RWPE1 (cell line): ENCODE data around the gene SHISA9.

Source experiments
- CTCF ChIA-PET: fragments of 350-600 bp; sonication (Branson Sonifier 250); formaldehyde crosslinking; extraction: SDS; loops from one replicate; lab custom pipeline; 2021; lab: Yijun Ruan, JAX
- POLR2A ChIA-PET: fragments of 400-600 bp; formaldehyde crosslinking; extraction: SDS; loops from one replicate; lab custom pipeline; 2020; ENCODE audit warnings: antibody characterized with exemption; ENCODE audit not compliant: low non-redundant PET; lab: Yijun Ruan, JAX
- DNase-seq: peaks from one replicate; pipeline ENCODE4 v3.0.0; 2012; ENCODE audit warnings: low spot score
- H3K27ac ChIP-seq: fragments of 450-650 bp; 2 replicates; pipeline ENCODE4 v1.5.1; 2017
- CTCF ChIP-seq: fragments of 450-650 bp; conservative IDR thresholded peaks from 2 replicates; pipeline ENCODE4 v1.5.1; 2017; ENCODE audit warnings: low read depth, mild to moderate bottlenecking

The SHISA9 gene

GRCh38 chr16:13194766-13195165, 293.4 kb downstream of the SHISA9 start:
- TF ChIP-seq CTCF = no peak
- H3K27ac ChIP-seq = no peak overlapping the region
- ChIA-PET CTCF (no interaction called here), POLR2A (no interaction called here)
- DNase-seq = no peak

GRCh38 chr16:13203725-13204124, 302.3 kb downstream of the SHISA9 start:
- no peak overlapping the region for H3K27ac ChIP-seq
- POLR2A ChIA-PET = no interaction called here
- no peak for TF ChIP-seq CTCF
- CTCF ChIA-PET = no interaction called here
- no peak for DNase-seq

- DNase-seq = no peak
- ChIA-PET CTCF (no interaction called here), POLR2A (no interaction called here)
- TF ChIP-seq CTCF = no peak
- no peak overlapping the region for H3K27ac ChIP-seq
Observed at GRCh38 chr16:13205352-13205751, 304.0 kb downstream of the SHISA9 start.

- CTCF ChIA-PET = no interaction called here
- H3K27ac ChIP-seq = no peak overlapping the region
- POLR2A ChIA-PET = no interaction called here
- no peak for DNase-seq
- TF ChIP-seq CTCF = no peak
Observed at GRCh38 chr16:13206606-13207005, 305.2 kb downstream of the SHISA9 start.

GRCh38 chr16:13207151-13207550, 305.8 kb downstream of the SHISA9 start:
- POLR2A ChIA-PET = no interaction called here
- H3K27ac ChIP-seq = no peak overlapping the region
- no peak for TF ChIP-seq CTCF
- no peak for DNase-seq
- CTCF ChIA-PET = no interaction called here

- ChIA-PET CTCF (no interaction called here), POLR2A (no interaction called here)
- DNase-seq = no peak
- TF ChIP-seq CTCF = no peak
- no peak overlapping the region for H3K27ac ChIP-seq
Observed at GRCh38 chr16:13223666-13224065, 322.3 kb downstream of the SHISA9 start.

- no peak for TF ChIP-seq CTCF
- POLR2A ChIA-PET = no interaction called here
- no peak for DNase-seq
- no peak overlapping the region for H3K27ac ChIP-seq
- CTCF ChIA-PET = no interaction called here
Observed at GRCh38 chr16:13229039-13229438, 327.6 kb downstream of the SHISA9 start.
